Measurements from ENCODE around the gene MED13.

The MED13 gene

DNA sequence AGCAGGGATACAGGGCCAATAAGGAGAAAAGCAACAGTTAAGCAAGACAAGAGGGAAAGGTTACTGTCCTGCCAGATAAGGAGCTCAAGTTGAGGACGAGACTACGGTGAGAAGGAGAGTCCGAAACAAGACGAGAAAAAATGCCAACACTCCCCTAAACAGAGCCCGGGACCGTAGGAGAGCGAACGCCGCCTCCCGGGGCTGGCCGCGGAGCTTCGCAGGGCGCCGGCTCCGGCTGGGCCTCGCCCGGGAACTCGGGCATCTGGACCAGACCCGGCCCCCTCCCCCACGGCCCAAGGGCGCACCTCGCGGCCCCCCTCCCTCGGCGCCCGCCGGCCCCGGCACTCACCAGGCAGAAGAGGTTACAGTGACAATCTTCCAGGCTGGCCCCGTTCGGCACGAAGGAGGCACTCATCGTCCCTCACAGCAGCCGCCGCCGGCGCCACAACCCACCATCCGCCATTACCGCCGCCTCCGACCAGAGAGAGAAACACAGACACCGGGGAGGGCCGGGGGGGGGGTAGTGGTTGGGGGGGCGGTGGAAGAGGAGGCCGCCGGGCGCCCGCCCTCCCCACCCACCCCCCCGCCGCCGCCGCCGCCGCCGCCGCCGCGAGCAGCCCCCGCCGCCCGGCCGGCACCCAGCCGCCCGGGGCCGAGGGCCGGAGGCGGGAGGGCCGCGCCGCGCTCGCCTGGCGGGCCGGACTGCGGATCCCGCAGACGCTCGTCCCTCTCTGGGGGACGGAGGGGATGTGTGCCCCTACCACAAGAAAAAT is at the start of gene MED13:
TSS of gene MED13 (minus strand) at position 488 of the 773 bp plus-strand sequence. CDS start at position 415, 73 bp downstream.
- peak; percentile 71 for DNase-seq (ENCODE audit: extremely low read depth, insufficient read length)
- Histone ChIP-seq H3K4me3 (replicated peaks; ENCODE audit: low read depth, low read length) (peak within 1 kb of the TSS; percentile 99), H3K27me3 (replicated peaks; ENCODE audit: control insufficient read depth, insufficient read depth, low read length) (no peaks in the 10 kb centered on the region), H3K36me3 (ENCODE audit: control insufficient read depth, insufficient read depth, low read length) (peaks cover 1% of the 10 kb centered on the region)
- TF ChIP-seq CTCF (IDR thresholded peaks at IDR 0.05; ENCODE audit: insufficient read depth, low read length, poor library complexity, severe bottlenecking) = no peak

GRCh38 chr17:62112229-62112628 is 47.2 kb upstream of the MED13 start:
- no peaks in the 10 kb centered on the region for H3K36me3 ChIP-seq (ENCODE audit: control insufficient read depth, insufficient read depth, low read length)
- no peak for DNase-seq (ENCODE audit: extremely low read depth, insufficient read length)
- no peaks in the 10 kb centered on the region for H3K27me3 ChIP-seq (replicated peaks; ENCODE audit: control insufficient read depth, insufficient read depth, low read length)
- TF ChIP-seq CTCF (IDR thresholded peaks at IDR 0.05; ENCODE audit: insufficient read depth, low read length, poor library complexity, severe bottlenecking) = no peak
- H3K4me3 ChIP-seq (replicated peaks; ENCODE audit: low read depth, low read length) = no peak overlapping the region

DNA sequence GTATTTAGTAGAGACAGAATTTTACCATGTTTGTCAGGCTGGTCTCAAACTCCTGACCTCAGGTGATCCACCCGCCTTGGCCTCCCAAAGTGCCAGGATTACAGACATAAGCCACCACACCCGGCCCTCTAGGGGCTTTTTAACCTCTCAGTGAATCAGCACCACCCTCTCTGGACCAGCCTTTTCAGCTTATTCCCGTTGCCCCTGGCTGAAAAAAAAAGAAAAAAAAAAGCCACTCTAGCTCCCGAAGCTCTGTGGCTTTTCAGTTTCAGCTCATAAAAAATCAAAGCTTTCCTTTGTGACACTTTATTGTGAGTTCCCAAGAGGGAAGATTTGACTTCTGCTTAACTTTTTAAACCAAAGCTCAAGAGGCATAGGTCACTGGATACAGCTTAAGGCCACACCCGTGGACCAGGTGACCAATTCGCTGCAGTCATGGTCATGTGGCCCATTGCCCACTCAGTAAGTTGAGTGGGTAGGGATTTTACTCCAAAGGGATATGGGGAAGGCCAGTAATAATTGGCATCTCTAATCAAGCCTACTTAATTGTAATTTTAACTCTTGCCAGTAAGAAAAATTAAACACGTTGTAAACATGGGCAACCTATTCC is 46.6 kb upstream of the MED13 start:
- Histone ChIP-seq H3K36me3 (ENCODE audit: control insufficient read depth, insufficient read depth, low read length) (no peaks in the 10 kb centered on the region), H3K27me3 (replicated peaks; ENCODE audit: control insufficient read depth, insufficient read depth, low read length) (no peaks in the 10 kb centered on the region), H3K4me3 (replicated peaks; ENCODE audit: low read depth, low read length) (no peak overlapping the region)
- TF ChIP-seq CTCF (IDR thresholded peaks at IDR 0.05; ENCODE audit: insufficient read depth, low read length, poor library complexity, severe bottlenecking) = no peak
- no peak for DNase-seq (ENCODE audit: extremely low read depth, insufficient read length)

DNA sequence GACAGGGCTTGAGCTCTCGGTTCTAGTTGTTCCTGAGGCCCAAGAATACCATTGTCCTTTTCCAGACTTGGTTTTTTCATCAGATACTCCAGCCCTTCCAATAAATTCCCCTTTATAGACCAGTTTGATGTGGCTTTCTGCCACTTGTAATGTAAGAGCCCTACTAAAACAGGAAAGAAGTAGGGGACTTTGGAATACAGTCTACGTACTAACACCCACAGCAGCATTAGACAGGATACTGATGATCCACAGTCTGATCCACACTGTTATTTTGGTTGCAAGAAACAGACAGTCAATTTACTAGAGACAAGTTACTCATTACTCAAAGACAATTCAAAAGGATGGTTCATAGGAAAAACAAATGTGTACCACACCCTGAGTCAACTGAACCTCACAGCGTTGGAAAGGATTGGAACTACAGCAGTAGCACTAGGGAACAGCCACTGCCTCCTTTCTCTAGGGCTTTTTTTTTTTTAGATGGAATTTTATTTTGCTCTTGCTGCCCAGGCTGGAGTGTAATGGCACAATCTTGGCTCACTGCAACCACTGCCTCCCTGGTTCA is 45.9 kb upstream of the MED13 start:
- DNase-seq (ENCODE audit: extremely low read depth, insufficient read length) = no peak
- Histone ChIP-seq H3K27me3 (replicated peaks; ENCODE audit: control insufficient read depth, insufficient read depth, low read length) (no peaks in the 10 kb centered on the region), H3K36me3 (ENCODE audit: control insufficient read depth, insufficient read depth, low read length) (no peaks in the 10 kb centered on the region), H3K4me3 (replicated peaks; ENCODE audit: low read depth, low read length) (no peak overlapping the region)
- TF ChIP-seq CTCF (IDR thresholded peaks at IDR 0.05; ENCODE audit: insufficient read depth, low read length, poor library complexity, severe bottlenecking) = no peak

DNA sequence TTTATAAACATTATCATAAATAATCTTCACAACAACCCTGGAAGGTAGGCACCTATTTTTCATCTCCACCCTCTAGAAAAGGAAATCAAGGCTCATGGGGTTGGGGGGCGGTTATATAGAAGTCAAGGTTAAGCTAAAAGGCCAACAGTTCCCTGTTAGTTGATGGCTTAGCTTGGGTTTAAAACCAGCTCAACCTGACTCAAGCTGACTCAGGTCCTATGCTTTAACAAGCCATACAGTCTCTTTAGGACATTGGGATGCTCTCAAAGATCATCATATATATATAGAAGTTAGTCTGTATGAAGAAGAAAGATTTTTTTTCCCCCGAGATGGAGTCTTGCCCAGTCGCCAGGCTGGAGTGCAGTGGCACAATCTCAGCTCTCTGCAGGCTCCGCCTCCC is 44.8 kb upstream of the MED13 start:
- H3K27me3 ChIP-seq (replicated peaks; ENCODE audit: control insufficient read depth, insufficient read depth, low read length) = no peaks in the 10 kb centered on the region
- H3K4me3 ChIP-seq (replicated peaks; ENCODE audit: low read depth, low read length) = no peak overlapping the region
- H3K36me3 ChIP-seq (ENCODE audit: control insufficient read depth, insufficient read depth, low read length) = no peaks in the 10 kb centered on the region
- DNase-seq (ENCODE audit: extremely low read depth, insufficient read length) = no peak
- TF ChIP-seq CTCF (IDR thresholded peaks at IDR 0.05; ENCODE audit: insufficient read depth, low read length, poor library complexity, severe bottlenecking) = no peak
